ENCODE measurements around the gene TTC7B. TPM values are rescaled to one million over a fixed set of nuclear protein-coding genes. Genes with fewer than 3 reads are reported as not detected.

The TTC7B gene
- total RNA-seq, 1 donor from 2014 or later = 83.1 TPM

GRCh38 chr14:90649083-90649482 lies 167.1 kb downstream of the TTC7B start:
- H3K4me1 Mint-ChIP-seq (ENCODE audit: low read depth, unreplicated experiment) = peaks cover 4% of the 10 kb centered on the region
- no peak for TF ChIP-seq CTCF (IDR thresholded peaks at IDR 0.05; ENCODE audit: partially characterized antibody, unreplicated experiment)
- H3K27ac Mint-ChIP-seq (ENCODE audit: unreplicated experiment) = no peak overlapping the region
- DNase-seq = no peak
- no peak overlapping the region for H3K4me3 Mint-ChIP-seq (ENCODE audit: unreplicated experiment)
- peaks cover 2% of the 10 kb centered on the region for H3K27me3 Mint-ChIP-seq (ENCODE audit: unreplicated experiment)
- no peaks in the 10 kb centered on the region for H3K36me3 Mint-ChIP-seq (ENCODE audit: unreplicated experiment)
- H3K9me3 Mint-ChIP-seq (ENCODE audit: unreplicated experiment) = no peaks in the 10 kb centered on the region

DNA sequence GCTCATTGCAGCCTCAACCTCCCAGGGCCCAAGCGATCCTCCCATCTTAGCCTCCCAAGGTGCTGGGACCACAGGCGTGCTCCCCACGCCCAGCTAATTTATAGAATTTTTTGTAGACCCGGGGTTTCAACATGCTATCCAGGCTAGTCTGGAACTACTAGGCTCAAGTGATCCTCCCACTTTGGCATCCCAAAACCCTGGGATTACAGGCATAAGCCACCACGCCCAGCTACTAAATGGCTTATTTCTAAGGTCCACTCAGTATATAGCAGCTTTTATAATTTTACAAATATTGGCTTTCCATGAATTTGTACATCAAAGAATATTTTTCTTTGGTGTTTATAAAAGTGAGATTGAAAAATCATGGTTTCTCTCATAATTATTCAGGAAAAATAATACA lies 167.8 kb downstream of the TTC7B start:
- Mint-ChIP-seq H3K9me3 (ENCODE audit: unreplicated experiment) (no peaks in the 10 kb centered on the region), H3K27me3 (ENCODE audit: unreplicated experiment) (peaks cover 2% of the 10 kb centered on the region), H3K36me3 (ENCODE audit: unreplicated experiment) (no peaks in the 10 kb centered on the region), H3K4me1 (ENCODE audit: low read depth, unreplicated experiment) (peaks cover 4% of the 10 kb centered on the region), H3K27ac (ENCODE audit: unreplicated experiment) (no peak overlapping the region), H3K4me3 (ENCODE audit: unreplicated experiment) (no peak overlapping the region)
- DNase-seq = no peak
- no peak for TF ChIP-seq CTCF (IDR thresholded peaks at IDR 0.05; ENCODE audit: partially characterized antibody, unreplicated experiment)

DNA sequence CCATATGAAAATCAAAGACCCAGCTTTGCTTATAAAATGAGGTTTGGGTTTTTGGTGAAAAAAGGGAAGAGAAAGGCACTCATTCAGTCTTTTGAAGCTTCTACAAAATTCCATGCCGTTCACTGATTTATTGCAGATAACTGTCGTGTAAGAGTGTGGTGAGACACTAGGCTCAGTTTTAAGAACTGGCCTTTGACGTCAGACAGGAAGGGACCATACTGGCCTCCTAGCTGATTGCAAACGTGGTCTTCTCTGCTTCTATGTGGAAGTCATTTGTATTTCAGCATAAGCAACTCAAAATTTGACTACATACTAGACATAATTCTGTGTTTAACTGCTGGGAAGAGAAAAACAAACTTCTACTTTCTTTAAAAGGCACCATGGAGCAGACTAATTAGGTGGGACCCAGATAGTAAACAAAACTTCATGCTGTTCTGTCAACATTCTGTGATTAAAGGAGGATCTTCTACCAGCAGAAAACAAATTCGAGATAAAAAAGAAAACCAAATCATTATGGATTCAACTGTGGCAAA lies 168.7 kb downstream of the TTC7B start:
- no peak overlapping the region for H3K27ac Mint-ChIP-seq (ENCODE audit: unreplicated experiment)
- no peak overlapping the region for H3K4me3 Mint-ChIP-seq (ENCODE audit: unreplicated experiment)
- peaks cover 2% of the 10 kb centered on the region for H3K27me3 Mint-ChIP-seq (ENCODE audit: unreplicated experiment)
- peaks cover 4% of the 10 kb centered on the region for H3K4me1 Mint-ChIP-seq (ENCODE audit: low read depth, unreplicated experiment)
- no peak for TF ChIP-seq CTCF (IDR thresholded peaks at IDR 0.05; ENCODE audit: partially characterized antibody, unreplicated experiment)
- no peaks in the 10 kb centered on the region for H3K36me3 Mint-ChIP-seq (ENCODE audit: unreplicated experiment)
- no peaks in the 10 kb centered on the region for H3K9me3 Mint-ChIP-seq (ENCODE audit: unreplicated experiment)
- no peak for DNase-seq

DNA sequence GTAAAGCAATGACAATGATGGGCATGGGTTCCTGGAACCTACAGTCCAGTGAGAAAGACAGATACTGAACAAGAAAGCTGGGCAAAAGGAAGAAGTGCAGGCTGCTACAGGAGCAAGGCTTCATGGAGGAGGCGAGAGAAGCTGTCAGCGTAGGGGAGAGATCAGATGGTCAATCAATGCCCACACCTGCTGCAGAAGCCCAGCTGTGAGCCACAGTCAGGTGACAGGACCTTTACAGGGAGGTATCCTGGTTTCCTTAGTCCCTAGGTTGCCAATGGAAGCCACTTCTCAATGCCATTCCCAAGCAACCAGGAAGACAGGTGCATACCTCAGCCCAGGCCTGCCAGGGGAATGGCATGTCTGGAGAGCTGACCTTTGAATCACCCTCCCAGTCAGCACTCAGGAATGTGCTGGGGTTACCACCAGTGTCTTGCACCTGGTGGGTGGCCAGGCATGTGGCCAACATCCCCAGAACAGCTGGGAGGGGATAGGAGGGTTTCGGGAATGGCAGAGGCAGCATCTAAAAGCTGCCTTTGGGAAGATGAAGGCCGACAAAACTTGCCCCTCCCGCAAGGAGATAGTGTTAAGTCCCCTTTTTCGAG lies 170.3 kb downstream of the TTC7B start:
- Mint-ChIP-seq H3K4me3 (ENCODE audit: unreplicated experiment) (no peak overlapping the region), H3K9me3 (ENCODE audit: unreplicated experiment) (no peaks in the 10 kb centered on the region), H3K27me3 (ENCODE audit: unreplicated experiment) (peaks cover 4% of the 10 kb centered on the region), H3K36me3 (ENCODE audit: unreplicated experiment) (no peaks in the 10 kb centered on the region), H3K4me1 (ENCODE audit: low read depth, unreplicated experiment) (peaks cover 9% of the 10 kb centered on the region), H3K27ac (ENCODE audit: unreplicated experiment) (no peak overlapping the region)
- TF ChIP-seq CTCF (IDR thresholded peaks at IDR 0.05; ENCODE audit: partially characterized antibody, unreplicated experiment) = no peak
- no peak for DNase-seq

GRCh38 chr14:90644882-90645281 lies 171.3 kb downstream of the TTC7B start:
- peaks cover 7% of the 10 kb centered on the region for H3K27me3 Mint-ChIP-seq (ENCODE audit: unreplicated experiment)
- peaks cover 4% of the 10 kb centered on the region for H3K9me3 Mint-ChIP-seq (ENCODE audit: unreplicated experiment)
- no peak for TF ChIP-seq CTCF (IDR thresholded peaks at IDR 0.05; ENCODE audit: partially characterized antibody, unreplicated experiment)
- no peak overlapping the region for H3K4me3 Mint-ChIP-seq (ENCODE audit: unreplicated experiment)
- DNase-seq = no peak
- H3K4me1 Mint-ChIP-seq (ENCODE audit: low read depth, unreplicated experiment) = peaks cover 9% of the 10 kb centered on the region
- H3K27ac Mint-ChIP-seq (ENCODE audit: unreplicated experiment) = no peak overlapping the region
- no peaks in the 10 kb centered on the region for H3K36me3 Mint-ChIP-seq (ENCODE audit: unreplicated experiment)
